Hepatocyte (in vitro differentiated cells): ENCODE results near the gene RPTOR.

Source experiments
- CTCF ChIP-seq: fragments of 200-600 bp; sonication (generic); IDR thresholded peaks from 2 replicates; pipeline ENCODE4 v1.5.1; 2016; ENCODE audit warnings: antibody characterized with exemption, mild to moderate bottlenecking; ENCODE audit not compliant: poor library complexity
- EZH2 ChIP-seq: fragments of 200-600 bp; sonication (generic); IDR thresholded peaks from 2 replicates; pipeline ENCODE4 v1.6.1; 2016; ENCODE audit warnings: antibody characterized with exemption, mild to moderate bottlenecking, borderline replicate concordance
- EZH2phosphoT487 ChIP-seq: fragments of 200-600 bp; sonication (generic); IDR thresholded peaks from one replicate; pipeline ENCODE4 v1.6.1; 2018; ENCODE audit warnings: antibody characterized with exemption, mild to moderate bottlenecking, low read depth, moderate library complexity; ENCODE audit not compliant: unreplicated experiment, severe bottlenecking

- TF ChIP-seq EZH2: no peak
- no peak for TF ChIP-seq CTCF
- TF ChIP-seq EZH2phosphoT487: no peak
These were observed 271.8 kb downstream of the RPTOR start for GRCh38 chr17:80816241-80817103.
